ENCODE data around the gene RFX4. TPM values are rescaled to one million over a fixed set of nuclear protein-coding genes. Genes with fewer than 3 reads are reported as not detected.

Gene RFX4
- total and polyA plus RNA-seq, 2 of the 13 experiments (the other 11 are each of a cell fraction or from before 2014, with no cell fraction given), result not detected

GRCh38 chr12:106673141-106673540 is 90.3 kb downstream of the RFX4 start:
- Histone ChIP-seq H3K9me3 (ENCODE audit: low read length) (no peaks in the 10 kb centered on the region), H3K4me1 (ENCODE audit: insufficient read depth, low read length) (no peaks in the 10 kb centered on the region), H4K20me1 (ENCODE audit: insufficient read depth, low read length) (no peaks in the 10 kb centered on the region), H3K27me3 (ENCODE audit: control insufficient read depth in 1 of 2, insufficient read depth in 2 of 2, low read length in 2 of 2) (peaks cover 5 to 24% of the 10 kb centered on the region in 2 experiments; a peak in 3 of 5 replicates), H3K27ac (ENCODE audit: extremely low read length, insufficient read depth, low read length) (no peak overlapping the region), H3K36me3 (replicated peaks in 1 of 2; ENCODE audit: control insufficient read depth in 1 of 2, insufficient read depth in 2 of 2, low read length in 2 of 2) (no peaks in the 10 kb centered on the region), H3K79me2 (ENCODE audit: insufficient read depth, low read length) (no peaks in the 10 kb centered on the region), H3K4me3 (replicated peaks in 1 of 3; ENCODE audit: insufficient read depth in 1 of 3, low read depth in 2 of 3, low read length in 3 of 3) (no peak overlapping the region), H3K4me2 (ENCODE audit: low read depth, low read length) (no peak overlapping the region), H3K9ac (ENCODE audit: insufficient read depth, low read depth, low read length) (no peak overlapping the region), H2AFZ (ENCODE audit: low read length) (no peak overlapping the region)
- no peak for TF ChIP-seq REXO4 (CRISPR knock-in tag; IDR thresholded peaks at IDR 0.05; ENCODE audit: borderline replicate concordance)
- TF ChIP-seq DR1 (CRISPR knock-in tag; IDR thresholded peaks at IDR 0.05), result no peak
- TF ChIP-seq FOXO1 (CRISPR knock-in tag; IDR thresholded peaks at IDR 0.05), result no peak
- TF ChIP-seq ZNF709 (CRISPR knock-in tag; IDR thresholded peaks at IDR 0.05), result no peak
- ATAC-seq (no peak), DNase-seq (ENCODE audit: low spot score) (no peak), FAIRE-seq (no peak)
- intact Hi-C loops (cut with micrococcal nuclease; ENCODE audit: unreplicated experiment), result no loop called here
- CTCF ChIA-PET (ENCODE audit: low intra/inter-chr PET ratio, low total read pairs), result no interaction called here
- BruUV-seq (replicated peaks), result no TSS peak
- in situ Hi-C loops (cut with HindIII; ENCODE audit: extremely low pct_ligation_motif_present, low pct_unique_long_range_greater_than_20kb), result no loop called here
- 27% methylated on average over 8 of the region's 8 CpGs for WGBS (ENCODE audit: low lambda C conversion rate)
- POLR2A ChIA-PET, result no interaction called here

DNA sequence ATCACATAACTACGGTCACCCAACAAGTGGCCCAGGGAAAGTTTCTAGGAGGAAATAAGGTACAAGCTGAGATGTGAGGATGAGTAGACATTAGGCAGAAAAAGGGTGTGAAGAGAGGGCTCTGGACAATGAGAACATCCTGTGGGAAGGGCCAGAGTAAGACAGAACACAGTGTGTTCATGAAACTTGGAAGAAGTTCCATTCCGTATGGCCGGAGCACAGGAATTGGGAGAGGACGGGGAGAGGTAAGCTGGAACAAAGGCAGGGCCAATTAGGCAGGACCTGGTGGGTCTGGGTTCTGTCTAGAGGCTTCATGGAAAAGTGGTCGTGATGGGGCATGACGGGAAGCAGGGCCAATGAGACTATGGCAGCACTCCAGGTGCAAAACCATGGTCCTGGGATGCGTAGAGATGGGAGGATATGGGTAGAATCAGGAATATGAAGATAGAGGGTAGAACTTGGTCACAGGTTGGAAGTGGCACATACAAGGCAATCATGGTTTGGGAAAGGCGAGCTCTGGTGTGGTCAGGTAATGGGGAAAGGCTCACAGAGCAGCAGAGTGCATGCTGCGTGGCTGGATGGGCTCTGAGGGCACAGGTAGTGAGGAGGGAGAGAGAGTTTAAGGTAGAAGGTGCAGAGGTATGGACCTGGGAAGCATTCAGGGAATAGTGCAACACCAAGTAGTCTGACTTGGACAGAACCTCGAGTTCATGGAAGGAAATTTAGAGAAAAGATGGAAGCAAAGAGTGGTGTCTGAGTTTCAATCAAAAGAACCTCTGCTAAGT is 93.0 kb downstream of the RFX4 start:
- Histone ChIP-seq H3K27ac (ENCODE audit: extremely low read length, insufficient read depth, low read length) (no peak overlapping the region), H4K20me1 (ENCODE audit: insufficient read depth, low read length) (no peaks in the 10 kb centered on the region), H3K79me2 (ENCODE audit: insufficient read depth, low read length) (no peaks in the 10 kb centered on the region), H3K4me1 (ENCODE audit: insufficient read depth, low read length) (peaks cover 6% of the 10 kb centered on the region; the same call in 1 of the 2 replicates), H3K4me2 (ENCODE audit: low read depth, low read length) (no peak overlapping the region), H3K36me3 (replicated peaks in 1 of 2; ENCODE audit: control insufficient read depth in 1 of 2, insufficient read depth in 2 of 2, low read length in 2 of 2) (no peaks in the 10 kb centered on the region), H3K4me3 (replicated peaks in 1 of 3; ENCODE audit: insufficient read depth in 1 of 3, low read depth in 2 of 3, low read length in 3 of 3) (no peak overlapping the region), H3K27me3 (ENCODE audit: control insufficient read depth in 1 of 2, insufficient read depth in 2 of 2, low read length in 2 of 2) (peaks cover 5 to 24% of the 10 kb centered on the region in 2 experiments; a peak in 3 of 5 replicates), H3K9me3 (ENCODE audit: low read length) (no peaks in the 10 kb centered on the region), H2AFZ (ENCODE audit: low read length) (no peak overlapping the region), H3K9ac (ENCODE audit: insufficient read depth, low read depth, low read length) (no peak overlapping the region)
- ChIA-PET CTCF (ENCODE audit: low intra/inter-chr PET ratio, low total read pairs) (no interaction called here), POLR2A (no interaction called here)
- in situ Hi-C loops (cut with HindIII; ENCODE audit: extremely low pct_ligation_motif_present, low pct_unique_long_range_greater_than_20kb), result no loop called here
- no TSS peak for BruUV-seq (replicated peaks)
- no peak for DNase-seq (ENCODE audit: low spot score)
- no peak for ATAC-seq
- intact Hi-C loops (cut with micrococcal nuclease; ENCODE audit: unreplicated experiment), result no loop called here
- 38% methylated on average over 10 of the region's 10 CpGs for WGBS (ENCODE audit: low lambda C conversion rate)
- FAIRE-seq, result no peak
- TF ChIP-seq RFX3 (CRISPR knock-in tag; IDR thresholded peaks at IDR 0.05) (no peak), HNRNPK (IDR thresholded peaks at IDR 0.05; ENCODE audit: low read depth, low read length, poor library complexity, severe bottlenecking) (no peak), ZBTB21 (CRISPR knock-in tag; IDR thresholded peaks at IDR 0.05) (no peak), RARG (CRISPR knock-in tag; IDR thresholded peaks at IDR 0.05; ENCODE audit: low read depth) (no peak), FIP1L1 (IDR thresholded peaks at IDR 0.05; ENCODE audit: borderline replicate concordance, insufficient read depth, low read depth, low read length) (no peak), POLR2AphosphoS2 (IDR thresholded peaks at IDR 0.05; ENCODE audit: low read depth, low read length) (no peak), ZNF292 (CRISPR knock-in tag; IDR thresholded peaks at IDR 0.05; ENCODE audit: borderline replicate concordance, low read depth) (no peak), ZNF724P (CRISPR knock-in tag; IDR thresholded peaks at IDR 0.05; ENCODE audit: borderline replicate concordance) (no peak), ELF4 (CRISPR knock-in tag; IDR thresholded peaks at IDR 0.05; ENCODE audit: borderline replicate concordance) (no peak), NR2C2 (CRISPR knock-in tag; IDR thresholded peaks at IDR 0.05; ENCODE audit: borderline replicate concordance) (no peak), NBN (conservative IDR thresholded peaks at IDR 0.05) (no peak), MXD1 (CRISPR knock-in tag; IDR thresholded peaks at IDR 0.05) (no peak)
- TF ChIP-seq, protein P1, sequence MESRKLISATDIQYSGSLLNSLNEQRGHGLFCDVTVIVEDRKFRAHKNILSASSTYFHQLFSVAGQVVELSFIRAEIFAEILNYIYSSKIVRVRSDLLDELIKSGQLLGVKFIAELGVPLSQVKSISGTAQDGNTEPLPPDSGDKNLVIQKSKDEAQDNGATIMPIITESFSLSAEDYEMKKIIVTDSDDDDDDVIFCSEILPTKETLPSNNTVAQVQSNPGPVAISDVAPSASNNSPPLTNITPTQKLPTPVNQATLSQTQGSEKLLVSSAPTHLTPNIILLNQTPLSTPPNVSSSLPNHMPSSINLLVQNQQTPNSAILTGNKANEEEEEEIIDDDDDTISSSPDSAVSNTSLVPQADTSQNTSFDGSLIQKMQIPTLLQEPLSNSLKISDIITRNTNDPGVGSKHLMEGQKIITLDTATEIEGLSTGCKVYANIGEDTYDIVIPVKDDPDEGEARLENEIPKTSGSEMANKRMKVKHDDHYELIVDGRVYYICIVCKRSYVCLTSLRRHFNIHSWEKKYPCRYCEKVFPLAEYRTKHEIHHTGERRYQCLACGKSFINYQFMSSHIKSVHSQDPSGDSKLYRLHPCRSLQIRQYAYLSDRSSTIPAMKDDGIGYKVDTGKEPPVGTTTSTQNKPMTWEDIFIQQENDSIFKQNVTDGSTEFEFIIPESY (CRISPR knock-in tag; IDR thresholded peaks at IDR 0.05), result no peak
